HG03558 (cell line): ENCODE data around the gene CYS1.
"Not testable (repeated sequence)": the region's sequence is repeated elsewhere in the genome, so short reads cannot be mapped to it uniquely, and the experiment has no call there.

Source experiments
- ATAC-seq: cut with Tn5 transposase; IDR thresholded peaks from one replicate; pipeline ENCODE4 v1.9.1; 2021; ENCODE audit warnings: moderate number of reproducible peaks; ENCODE audit not compliant: unreplicated experiment; ENCODE audit errors: extremely low read depth

Gene CYS1, protein sequence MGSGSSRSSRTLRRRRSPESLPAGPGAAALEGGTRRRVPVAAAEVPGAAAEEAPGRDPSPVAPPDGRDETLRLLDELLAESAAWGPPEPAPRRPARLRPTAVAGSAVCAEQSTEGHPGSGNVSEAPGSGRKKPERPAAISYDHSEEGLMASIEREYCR

DNA sequence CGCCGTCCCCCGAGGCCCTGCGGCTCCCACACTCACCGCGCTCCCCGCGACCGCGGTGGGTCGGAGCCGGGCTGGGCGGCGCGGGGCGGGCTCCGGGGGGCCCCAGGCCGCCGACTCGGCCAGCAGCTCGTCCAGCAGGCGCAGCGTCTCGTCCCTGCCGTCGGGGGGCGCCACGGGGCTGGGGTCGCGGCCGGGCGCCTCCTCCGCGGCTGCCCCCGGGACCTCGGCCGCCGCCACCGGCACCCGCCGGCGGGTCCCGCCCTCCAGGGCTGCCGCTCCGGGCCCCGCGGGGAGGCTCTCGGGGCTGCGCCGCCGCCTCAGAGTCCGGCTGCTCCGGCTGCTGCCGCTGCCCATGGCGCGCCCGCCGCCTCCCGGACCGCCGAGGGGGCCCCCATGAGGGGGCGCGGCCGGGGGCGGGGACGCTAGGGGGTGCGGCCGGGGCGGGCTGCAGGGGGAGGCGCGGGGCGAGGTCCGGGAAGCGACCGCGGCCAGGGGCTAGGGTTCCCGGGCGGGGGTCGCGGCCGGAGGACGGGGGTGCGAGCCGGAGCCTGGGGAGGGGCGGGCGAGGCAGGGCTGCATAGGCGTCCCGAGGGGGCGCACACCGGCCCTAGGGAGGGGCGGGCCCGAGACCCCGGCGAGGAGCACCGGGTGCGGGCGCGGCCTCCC is at the start of gene CYS1:
CYS1 (minus strand) TSS at position 542 of the 666 bp plus-strand sequence; CDS start at position 354, 188 bp downstream.
- no peak for ATAC-seq

DNA sequence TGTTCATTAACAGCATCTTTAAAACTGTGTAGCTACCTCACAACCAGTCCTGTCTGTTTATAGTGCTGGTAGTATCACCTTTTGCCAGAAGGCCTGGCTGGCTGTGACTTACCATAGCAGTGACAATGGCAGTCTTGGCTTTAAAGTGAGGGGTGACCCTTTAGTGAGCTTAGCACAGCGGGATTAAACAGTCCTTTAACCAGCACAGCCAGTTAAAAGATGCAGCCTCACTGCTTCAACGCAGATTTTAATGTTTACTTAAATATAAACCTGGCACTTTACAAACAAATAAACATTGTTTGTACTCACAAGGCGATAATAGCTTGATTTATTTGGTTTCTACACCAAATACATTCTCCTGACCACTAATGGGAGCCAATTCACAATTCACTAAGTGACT is 49.3 kb upstream of the CYS1 start:
- ATAC-seq = no peak

DNA sequence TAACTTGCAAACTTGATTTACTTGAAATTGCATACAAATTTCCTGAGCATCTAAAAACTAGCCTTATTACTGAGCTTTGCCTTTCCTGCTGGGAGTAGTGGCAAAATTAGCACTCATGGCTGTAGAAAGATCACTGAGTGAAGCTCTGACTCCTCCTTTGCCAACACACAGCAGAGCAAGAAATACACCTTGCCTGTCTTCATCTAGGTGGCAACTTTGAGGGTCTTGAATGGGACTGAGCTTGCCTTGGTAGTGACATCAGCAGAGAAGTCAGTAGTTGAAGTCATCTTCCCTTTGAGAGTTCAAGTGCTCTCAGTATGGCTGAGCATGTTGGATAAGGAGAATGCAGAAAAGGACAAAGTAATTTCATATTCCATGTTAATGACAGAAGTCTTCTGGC is 48.2 kb upstream of the CYS1 start:
- no peak for ATAC-seq

DNA sequence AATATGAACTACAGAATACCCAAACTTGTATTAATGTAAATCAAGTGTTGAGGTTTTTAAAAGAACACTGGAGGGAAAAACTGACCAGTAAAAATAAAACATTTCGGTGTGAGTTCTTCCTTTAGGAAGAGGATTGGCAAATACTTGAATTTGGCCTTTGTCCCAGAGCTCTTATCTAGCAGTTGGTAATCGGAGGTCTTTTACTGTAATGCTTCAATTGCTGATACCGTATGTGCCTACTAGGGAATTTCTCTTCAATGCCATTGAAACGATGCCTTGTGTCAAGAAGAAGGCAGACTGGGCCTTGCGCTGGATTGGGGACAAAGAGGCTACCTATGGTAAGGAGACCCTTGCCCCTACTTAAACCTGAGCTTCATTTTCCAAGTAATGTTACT is 46.4 kb upstream of the CYS1 start:
- no peak for ATAC-seq

DNA sequence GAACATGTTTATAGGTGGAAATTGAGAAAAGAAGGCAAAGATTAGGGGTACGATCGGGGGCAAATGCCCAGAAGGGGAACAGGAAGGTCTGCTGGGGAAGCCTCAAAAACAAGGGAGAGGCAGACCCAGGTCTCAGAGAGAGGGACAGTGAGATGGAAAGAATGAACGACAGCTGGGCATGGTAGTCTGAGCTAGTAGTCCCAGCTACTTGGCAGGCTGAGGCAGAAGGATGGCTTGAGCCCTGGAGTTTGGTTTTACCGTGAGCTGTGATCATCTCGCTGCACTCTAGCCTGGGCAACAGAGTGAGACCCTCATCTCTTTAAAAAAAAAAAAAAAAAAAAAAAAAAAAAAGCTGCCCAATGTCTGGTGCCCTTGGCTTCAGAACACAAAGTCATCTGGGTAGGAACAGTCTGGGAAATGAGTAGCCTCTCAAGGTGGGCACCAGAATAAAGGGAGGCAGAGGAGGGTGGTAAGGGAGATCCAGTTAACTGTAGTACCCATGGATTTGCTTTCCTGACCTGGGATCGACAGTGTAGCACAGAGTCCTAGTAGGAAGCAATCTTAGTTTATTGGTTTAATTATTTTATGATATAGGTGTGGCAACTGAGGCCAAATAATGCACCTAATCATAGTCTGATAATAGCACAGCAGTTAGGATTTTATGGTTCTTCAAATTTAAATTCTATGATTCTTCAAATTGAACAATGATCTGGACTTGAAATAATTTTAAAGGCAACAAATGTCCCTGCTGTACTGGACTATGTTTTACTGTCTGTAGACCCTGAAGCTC is 45.8 kb upstream of the CYS1 start:
- no peak for ATAC-seq

DNA sequence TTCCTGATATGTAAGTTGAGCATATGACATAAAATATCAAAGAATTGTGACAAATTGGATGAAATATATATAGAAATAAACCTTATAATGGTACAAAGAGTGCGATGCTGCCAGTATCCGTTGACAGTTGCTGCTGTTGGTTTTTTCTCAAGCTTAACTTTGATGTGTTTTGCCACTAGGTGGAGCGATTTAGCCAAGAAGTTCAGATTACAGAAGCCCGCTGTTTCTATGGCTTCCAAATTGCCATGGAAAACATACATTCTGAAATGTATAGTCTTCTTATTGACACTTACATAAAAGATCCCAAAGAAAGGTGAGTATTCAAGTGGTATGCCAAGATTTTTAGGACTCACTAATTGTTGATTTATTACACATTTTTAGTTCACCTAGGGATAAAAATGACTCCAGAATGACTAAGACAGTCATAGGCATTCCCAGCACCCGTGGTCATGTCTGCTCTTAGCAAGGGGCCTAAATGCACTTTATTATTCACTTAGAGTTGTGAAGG is 44.4 kb upstream of the CYS1 start:
- no peak for ATAC-seq

DNA sequence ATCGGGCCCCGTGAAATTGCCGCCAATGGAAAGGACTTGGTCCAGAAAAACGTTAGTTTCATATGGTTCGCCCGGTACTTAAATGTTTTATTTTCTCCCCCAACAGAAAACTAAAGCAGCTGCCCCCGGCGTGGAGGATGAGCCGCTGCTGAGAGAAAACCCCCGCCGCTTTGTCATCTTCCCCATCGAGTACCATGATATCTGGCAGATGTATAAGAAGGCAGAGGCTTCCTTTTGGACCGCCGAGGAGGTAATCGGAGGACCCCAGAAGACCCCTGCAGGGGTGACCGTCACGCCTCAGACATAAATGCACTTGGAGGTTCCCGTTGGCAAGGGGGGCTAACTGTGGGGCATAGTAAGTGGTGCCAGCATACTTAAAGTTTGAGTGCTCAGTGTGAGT is 43.1 kb upstream of the CYS1 start:
- ATAC-seq = no peak

DNA sequence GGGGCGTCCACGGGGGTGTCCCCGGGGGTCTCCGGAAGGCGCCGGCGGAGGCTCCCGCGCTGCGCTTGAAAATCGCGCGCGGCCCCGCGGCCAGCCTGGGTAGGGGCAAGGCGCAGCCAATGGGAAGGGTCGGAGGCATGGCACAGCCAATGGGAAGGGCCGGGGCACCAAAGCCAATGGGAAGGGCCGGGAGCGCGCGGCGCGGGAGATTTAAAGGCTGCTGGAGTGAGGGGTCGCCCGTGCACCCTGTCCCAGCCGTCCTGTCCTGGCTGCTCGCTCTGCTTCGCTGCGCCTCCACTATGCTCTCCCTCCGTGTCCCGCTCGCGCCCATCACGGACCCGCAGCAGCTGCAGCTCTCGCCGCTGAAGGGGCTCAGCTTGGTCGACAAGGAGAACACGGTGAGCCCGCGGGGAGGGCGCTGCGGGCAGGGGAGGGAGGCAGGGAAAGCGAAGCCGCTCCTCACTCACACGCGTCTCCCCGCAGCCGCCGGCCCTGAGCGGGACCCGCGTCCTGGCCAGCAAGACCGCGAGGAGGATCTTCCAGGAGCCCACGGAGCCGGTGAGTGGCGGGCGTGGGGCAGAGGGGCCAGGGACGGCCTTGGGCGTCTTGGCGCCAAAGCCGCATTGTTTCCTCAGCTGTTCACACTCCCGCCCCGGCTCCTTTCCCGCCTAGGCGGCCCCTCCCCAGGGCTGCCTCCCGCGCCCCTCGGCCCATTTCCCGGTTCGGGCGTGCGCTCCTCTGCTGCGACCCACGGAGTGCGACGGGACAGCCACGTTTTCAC is 42.5 kb upstream of the CYS1 start, which contains the start of gene RRM2:
RRM2 (plus strand) TSS at position 240 of the 781 bp plus-strand sequence; CDS start at position 300, 60 bp downstream.
- peak; percentile 45 for ATAC-seq

DNA sequence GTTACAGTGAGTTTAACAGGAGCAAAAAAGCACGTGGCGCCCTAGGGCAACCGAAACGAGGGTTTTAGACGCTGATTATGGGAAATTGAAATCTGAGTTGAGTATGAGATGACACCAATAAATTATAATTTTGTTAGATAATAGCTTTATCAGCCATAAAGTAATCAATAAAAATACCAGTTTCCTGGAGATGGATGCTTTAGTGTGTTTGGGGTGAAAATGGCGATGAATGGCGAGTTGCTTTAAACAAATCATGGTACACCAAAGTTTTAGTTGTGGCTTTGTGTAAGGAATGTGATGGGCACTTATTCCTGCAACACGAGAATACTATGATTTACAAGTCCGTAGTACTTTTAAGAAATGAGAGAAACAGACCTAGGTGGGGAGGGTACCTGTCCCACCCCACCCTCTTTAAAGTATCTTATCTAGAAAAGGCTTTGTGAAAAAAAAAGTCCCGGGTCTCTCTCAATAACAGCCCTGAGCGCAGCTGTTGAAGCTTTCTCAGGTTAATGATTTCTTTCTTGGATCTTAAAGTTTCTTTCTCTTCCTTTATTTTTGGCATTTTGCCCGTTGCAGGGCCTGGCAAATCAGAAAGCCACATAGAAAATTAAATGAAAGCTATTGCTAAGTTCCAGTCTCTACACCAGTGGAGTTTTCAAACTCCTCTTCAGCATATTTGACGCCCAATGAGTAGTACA is 40.8 kb upstream of the CYS1 start:
- no peak for ATAC-seq

DNA sequence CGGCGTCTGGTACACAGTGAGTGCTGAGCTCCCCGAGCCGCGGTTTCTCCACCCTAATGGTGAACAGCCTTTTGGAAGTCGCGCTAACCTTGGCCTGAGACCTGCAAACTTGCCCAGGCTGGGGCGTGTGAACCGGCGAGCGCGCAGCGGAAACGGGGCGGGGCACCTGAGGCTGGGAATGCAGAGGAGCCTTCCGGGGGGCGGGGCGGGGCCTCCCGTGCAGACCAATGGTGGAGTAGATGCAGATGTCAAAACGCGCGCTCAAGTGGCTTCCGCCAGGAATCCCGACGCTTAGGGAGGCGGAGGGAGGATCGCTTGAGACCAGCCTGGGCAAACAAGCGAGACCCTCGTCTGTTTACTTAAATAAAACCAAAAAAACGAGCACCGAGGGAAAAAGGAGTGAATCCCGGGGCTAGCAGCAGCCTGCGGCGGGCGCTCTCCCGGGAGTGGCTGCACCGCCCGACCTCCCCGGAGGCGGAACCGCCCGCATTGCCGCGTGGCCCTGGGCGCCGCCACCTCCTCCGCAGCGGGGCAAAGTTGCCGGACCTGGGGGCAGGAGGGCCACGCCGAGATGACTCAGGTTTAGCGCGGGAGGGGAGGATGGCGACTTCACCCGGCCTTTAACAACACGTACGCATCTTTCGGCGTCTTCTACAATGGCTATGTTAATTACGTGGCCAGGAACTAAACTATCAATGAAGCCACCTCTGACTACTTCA is 40.1 kb upstream of the CYS1 start:
- ATAC-seq = peak; percentile 35

DNA sequence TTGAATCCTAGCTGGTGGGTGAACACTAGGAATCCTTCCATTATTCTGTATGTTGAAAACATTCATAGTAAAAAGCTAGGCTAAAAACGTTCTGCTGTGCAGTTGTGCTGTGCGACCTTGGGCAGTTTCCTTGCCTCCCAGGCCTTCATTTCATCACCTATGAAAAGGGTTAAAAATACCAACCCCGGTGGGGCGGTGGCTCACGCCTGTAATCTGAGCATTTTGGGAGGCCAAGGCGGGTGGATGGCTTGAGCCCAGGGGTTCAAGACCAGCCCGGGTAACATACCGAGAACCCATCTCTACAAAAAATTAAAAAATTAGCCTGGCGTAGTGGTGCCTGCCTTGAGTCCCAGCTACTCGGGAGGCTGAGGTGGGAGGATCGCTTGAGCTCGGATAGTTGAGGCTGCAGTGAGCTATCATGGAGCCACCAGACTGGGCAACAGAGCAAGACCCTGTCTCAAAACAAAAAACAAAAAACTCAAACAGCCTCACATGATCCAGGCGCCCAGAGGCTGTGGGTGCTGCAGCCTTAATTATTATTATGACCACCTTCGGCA is 39.5 kb upstream of the CYS1 start:
- no peak for ATAC-seq

DNA sequence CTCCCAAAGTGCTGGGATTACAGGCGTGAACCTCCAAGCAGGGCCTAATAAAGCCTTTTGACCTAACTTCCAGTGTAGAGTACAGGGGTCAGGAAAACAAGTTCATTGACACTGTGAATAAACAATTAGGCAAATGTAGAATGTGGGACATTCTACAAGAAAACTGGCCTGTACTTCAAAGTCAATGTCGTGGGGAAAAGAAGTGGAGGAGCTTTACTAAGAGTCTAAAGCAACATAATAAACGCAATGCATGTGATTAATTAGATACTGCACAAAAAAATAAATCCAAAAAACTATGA is 38.8 kb upstream of the CYS1 start:
- no peak for ATAC-seq

DNA sequence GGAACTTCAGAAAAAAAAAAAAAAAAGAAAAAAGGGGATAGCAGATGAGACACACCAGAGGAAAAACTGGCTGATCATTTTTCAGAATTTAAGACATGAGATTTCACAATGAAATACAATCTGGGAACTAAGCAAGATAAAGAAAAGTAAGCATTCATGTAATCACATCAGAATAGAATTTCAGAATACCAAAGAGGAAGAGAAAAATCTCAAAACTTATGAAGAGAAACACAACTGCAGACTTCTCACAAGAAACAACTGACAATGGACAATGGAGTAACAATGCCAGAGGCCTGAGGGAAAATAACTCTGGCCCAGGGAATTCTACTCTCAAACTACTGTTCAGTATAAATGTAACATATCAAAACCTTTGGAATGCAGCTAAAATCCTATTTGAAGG is 29.1 kb upstream of the CYS1 start:
- no peak for ATAC-seq

DNA sequence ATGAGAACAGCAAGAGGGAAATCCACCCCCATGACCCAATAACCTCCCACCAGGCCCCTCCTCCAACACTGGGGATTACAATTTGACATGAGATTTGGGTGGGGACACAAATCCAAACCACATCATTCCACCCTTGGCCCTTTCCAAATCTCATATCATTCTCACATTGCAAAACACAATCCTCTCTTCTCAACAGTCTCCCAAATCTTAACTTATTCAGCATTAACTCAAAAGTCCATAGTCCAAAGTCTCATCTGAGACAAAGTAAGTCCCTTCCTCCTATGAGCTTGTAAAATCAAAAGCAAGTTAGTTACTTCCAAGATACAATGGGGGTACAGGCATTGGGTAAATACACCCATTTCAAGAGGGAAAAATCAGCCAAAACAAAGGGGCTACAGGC is 24.7 kb upstream of the CYS1 start:
- ATAC-seq = not testable (repeated sequence)

DNA sequence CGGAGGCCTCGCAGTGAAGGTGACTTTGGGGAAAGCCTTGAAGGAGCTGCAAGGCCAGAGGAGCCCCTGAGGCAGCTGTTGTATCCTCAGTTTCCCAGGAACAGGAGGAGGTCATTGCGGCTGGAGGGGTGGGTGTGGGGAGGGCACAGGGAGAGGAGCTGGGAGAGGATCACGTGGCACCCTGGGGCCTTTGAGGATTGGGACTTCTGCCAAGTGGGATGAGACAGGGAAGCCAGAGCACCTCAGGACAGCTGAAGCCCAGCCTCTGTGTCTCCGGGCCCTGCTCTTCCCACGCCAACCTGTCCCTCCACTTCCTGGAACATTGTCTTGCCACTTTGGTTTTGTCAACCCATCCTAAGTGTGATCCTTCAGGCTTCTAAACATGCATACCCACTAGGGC is 23.0 kb upstream of the CYS1 start:
- ATAC-seq = no peak

DNA sequence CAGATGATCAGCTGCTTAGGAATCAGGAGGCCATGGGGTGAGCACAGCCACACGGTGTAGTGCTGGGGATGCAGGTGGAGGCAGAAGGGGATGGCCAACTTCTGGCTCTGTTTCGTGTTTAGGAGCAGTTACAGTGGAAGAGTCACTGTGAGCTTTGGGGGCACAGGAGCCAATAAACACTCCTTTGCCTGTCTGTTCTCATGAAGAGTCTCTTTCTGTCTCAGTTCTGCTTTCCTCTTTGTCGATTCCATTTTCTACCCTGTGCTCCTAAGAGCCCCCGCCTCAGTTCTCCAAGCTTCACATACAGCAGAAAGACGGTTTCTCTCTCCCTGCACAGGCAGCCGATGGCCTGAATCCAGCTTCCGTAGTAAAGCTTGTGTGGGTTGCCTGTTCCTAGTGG is 21.3 kb upstream of the CYS1 start:
- no peak for ATAC-seq

DNA sequence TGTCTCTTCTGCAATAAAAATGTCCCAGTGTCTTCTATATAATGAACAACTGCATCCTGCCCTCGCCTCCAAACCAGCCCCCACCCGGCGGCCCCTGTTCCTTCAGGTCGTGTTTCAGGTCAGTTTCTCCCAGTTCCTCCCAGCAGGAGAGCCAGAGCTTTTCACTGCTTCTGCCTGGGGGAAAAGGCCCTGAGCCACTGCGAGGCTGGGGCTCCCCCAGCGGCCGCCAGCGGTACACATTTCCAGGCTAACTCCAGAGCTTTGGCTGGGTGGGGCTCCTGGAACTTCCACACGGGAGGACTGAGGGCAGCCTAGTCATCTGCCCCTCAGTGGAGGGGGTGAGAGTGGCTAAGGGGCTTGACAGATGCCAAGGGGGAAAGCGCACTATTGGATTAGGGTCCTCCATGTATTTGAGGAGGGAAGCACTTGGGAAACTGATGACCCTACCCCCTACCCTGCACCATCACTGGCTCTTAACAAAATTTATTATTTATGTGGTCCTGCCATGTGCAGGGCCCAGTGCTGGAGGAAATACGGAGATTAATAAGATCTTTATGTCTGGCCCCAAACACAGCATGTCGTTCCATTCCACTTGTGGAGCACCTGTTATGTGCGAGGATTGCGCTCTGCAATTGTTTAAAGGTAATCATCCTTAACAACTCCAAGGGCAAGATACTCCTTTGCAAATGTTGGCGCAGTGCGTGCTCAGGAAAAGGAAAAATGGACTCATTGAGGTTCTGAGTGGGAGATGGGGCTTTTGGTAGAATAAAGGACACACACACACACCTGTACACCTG is 17.3 kb upstream of the CYS1 start:
- no peak for ATAC-seq

DNA sequence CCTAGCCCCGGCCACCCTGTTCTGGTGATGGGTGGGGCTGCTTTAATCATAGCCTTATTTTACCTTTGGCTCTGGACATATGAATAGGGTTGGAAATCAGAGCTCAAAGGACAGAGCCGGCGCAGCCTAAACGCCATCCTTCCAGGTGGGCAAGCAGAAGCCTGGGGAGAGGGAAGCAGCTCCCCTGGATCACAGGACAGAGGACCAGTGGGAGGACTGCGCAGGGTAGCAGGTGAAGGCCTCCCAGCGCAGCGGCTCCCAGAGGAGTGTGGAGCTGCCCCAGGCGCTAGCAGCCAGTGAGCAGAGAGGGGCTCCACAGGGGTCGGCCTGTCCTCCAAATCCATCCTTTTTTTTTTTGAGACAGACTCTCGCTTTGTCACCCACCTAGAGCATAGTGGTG is 16.4 kb upstream of the CYS1 start:
- ATAC-seq = no peak
